Activated CD4-positive, alpha-beta T cell treated with anti-CD3 and anti-CD28 coated beads for 4 hours (primary cell): ENCODE measurements around the gene PLXNA4.

Experiments
- DNase-seq, 2 donors: peaks; one replicate each; pipeline ENCODE4 v3.0.0-alpha.2; 2020

The PLXNA4 gene

GRCh38 chr7:132130497-132130896, 445.8 kb downstream of the PLXNA4 start:
- no peak for DNase-seq

GRCh38 chr7:132125872-132126595, 450.2 kb downstream of the PLXNA4 start:
- DNase-seq, result no peak

- no peak for DNase-seq
These were observed 451.2 kb downstream of the PLXNA4 start for GRCh38 chr7:132125096-132125495.

- DNase-seq, result no peak
These were observed 451.7 kb downstream of the PLXNA4 start for GRCh38 chr7:132124575-132124974.

- no peak for DNase-seq
These were observed 452.5 kb downstream of the PLXNA4 start for GRCh38 chr7:132123773-132124172.

GRCh38 chr7:132122901-132123300, 453.4 kb downstream of the PLXNA4 start:
- no peak for DNase-seq

- DNase-seq, result no peak
These were observed 454.3 kb downstream of the PLXNA4 start for GRCh38 chr7:132121987-132122386.

GRCh38 chr7:132118641-132119040, 457.6 kb downstream of the PLXNA4 start:
- no peak for DNase-seq

- DNase-seq, result no peak
These were observed 458.6 kb downstream of the PLXNA4 start for GRCh38 chr7:132117636-132118035.

- no peak for DNase-seq
These were observed 459.1 kb downstream of the PLXNA4 start for GRCh38 chr7:132117181-132117580.

GRCh38 chr7:132116369-132116768, 459.9 kb downstream of the PLXNA4 start:
- DNase-seq, result no peak

GRCh38 chr7:132115758-132116157, 460.5 kb downstream of the PLXNA4 start:
- DNase-seq, result no peak

- DNase-seq, result no peak
These were observed 461.2 kb downstream of the PLXNA4 start for GRCh38 chr7:132115028-132115427.

- no peak for DNase-seq
These were observed 461.9 kb downstream of the PLXNA4 start for GRCh38 chr7:132114411-132114810.

GRCh38 chr7:132113536-132114371, 462.5 kb downstream of the PLXNA4 start:
- no peak for DNase-seq

- DNase-seq, result no peak
These were observed 463.6 kb downstream of the PLXNA4 start for GRCh38 chr7:132112657-132113056.

GRCh38 chr7:132112106-132112505, 464.2 kb downstream of the PLXNA4 start:
- DNase-seq, result no peak

GRCh38 chr7:132110692-132111091, 465.6 kb downstream of the PLXNA4 start:
- no peak for DNase-seq

GRCh38 chr7:132109769-132110168, 466.5 kb downstream of the PLXNA4 start:
- DNase-seq, result no peak

GRCh38 chr7:132108563-132108962, 467.7 kb downstream of the PLXNA4 start:
- no peak for DNase-seq

GRCh38 chr7:132106491-132106890, 469.8 kb downstream of the PLXNA4 start:
- no peak for DNase-seq

- no peak for DNase-seq
These were observed 471.2 kb downstream of the PLXNA4 start for GRCh38 chr7:132105096-132105495.

- no peak for DNase-seq
These were observed 472.6 kb downstream of the PLXNA4 start for GRCh38 chr7:132103718-132104117.

- DNase-seq, result no peak
These were observed 473.3 kb downstream of the PLXNA4 start for GRCh38 chr7:132102942-132103341.
